GM21526 (cell line): Measurements from ENCODE around the gene CEP126.
"Not testable (repeated sequence)": the region's sequence is repeated elsewhere in the genome, so short reads cannot be mapped to it uniquely, and the experiment has no call there.

ENCODE experiments used
- ATAC-seq: cut with Tn5 transposase; IDR thresholded peaks from one replicate; pipeline ENCODE4 v1.9.1; 2021; ENCODE audit warnings: moderate library complexity; ENCODE audit not compliant: unreplicated experiment, low FRiP score

The CEP126 gene

GRCh38 chr11:101929294-101929915 lies 14.6 kb downstream of the CEP126 start:
- ATAC-seq: no peak

DNA sequence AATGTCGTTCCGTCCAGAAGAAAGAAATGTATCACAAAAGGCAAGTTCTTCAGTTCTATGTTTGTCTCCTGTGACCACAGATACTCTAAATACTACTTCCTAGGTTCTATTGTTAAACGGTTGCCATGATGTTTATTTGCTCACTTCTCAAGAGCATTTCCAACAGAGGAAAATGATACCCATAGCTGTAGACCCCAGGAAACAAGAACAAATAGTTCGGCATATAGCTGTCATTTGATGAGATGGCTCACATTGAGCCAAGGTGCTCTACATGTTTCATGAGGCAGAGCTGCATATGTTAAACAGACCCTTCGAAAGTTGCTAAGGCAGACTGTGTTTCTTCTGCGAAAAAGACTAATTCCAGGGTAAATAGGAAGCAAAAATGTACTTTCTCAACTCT lies 16.9 kb downstream of the CEP126 start:
- no peak for ATAC-seq

GRCh38 chr11:101940901-101941520 lies 26.2 kb downstream of the CEP126 start:
- ATAC-seq: no peak

GRCh38 chr11:101944923-101945322 lies 30.1 kb downstream of the CEP126 start:
- ATAC-seq: no peak

- ATAC-seq: no peak
Measured at GRCh38 chr11:101945448-101945847, 30.6 kb downstream of the CEP126 start.

DNA sequence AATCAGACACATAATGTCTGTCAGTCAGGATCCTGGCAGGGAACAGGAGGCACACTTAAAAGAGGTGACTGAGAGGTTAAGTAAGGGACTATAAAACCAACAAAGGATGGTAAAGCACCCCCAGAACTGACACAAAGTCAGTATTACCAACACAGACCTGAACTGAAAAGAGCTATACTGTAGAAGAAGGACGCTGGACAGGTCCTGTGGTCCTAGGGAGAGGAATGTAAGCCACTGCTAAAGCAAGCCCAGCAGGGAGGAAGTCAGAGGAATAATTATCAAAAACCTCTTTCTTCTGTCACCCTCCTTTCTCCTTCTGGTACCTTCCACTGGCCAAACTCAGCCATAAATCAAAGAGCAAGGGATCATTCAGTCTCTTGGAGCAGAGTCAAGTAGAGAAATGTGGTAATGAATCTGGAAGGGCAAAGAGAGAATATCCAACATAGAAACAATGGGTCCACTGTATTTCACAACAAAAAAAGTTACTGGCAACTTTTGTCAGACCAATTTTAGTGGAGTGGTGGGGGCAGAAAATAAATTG lies 34.9 kb downstream of the CEP126 start:
- no peak for ATAC-seq

DNA sequence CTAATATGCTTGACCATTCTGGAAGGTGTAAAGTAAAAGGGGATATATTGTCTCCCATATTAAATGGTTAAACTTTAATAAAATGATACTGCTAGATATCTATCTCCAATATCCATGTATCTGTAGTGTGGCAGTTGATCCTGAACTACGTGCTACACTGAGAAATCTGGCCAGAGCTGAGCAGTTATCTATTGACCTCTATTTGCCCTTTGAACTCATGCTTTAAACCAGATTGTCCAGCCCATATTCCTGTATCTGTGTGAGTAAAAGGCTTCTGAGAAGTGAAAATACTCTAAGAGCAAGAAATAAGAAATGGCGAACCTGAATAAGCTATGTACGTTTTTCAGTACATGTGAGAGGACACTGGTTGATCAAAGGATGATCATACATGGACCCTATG lies 40.5 kb downstream of the CEP126 start:
- ATAC-seq: no peak

GRCh38 chr11:101955701-101956100 lies 40.9 kb downstream of the CEP126 start:
- ATAC-seq: no peak

DNA sequence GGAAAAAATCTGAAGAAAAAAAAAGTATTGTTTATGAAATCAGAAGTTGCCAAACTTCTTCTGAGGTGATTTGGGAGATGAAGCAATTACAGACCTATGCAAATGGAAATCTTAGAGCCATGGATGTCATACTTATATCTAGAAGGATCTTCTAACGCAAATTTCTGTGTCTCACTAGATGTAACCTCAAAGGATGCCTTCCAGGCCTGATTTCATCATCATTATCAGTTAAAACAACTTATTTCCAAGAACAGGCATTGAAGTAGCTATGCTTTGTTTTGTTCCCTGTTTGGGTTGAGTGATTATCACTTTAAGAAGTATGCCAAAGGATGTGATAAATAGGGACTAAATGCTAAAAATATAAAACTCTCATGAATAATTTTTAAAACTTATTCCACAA lies 45.4 kb downstream of the CEP126 start:
- ATAC-seq: no peak

GRCh38 chr11:101964200-101964599 lies 49.4 kb downstream of the CEP126 start:
- ATAC-seq: not testable (repeated sequence)

GRCh38 chr11:101974255-101974654 lies 59.4 kb downstream of the CEP126 start:
- no peak for ATAC-seq

DNA sequence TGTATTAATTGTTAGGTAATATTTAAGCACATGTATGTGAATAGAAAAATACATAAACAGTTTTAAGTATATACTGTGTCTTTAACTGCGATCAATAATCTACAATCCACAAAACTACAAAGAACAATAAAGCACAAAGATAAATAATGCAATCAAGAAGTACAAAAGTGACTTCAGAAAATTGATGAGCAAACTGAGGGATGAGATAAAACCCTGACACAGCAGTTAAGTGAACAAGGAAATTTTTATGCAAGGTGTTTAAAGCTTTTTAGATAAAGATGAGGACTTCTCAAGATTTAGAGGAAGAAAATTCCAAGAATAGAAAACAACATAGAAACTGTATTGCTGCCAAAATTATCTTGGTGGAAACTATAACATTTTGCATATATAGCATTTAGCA lies 60.0 kb downstream of the CEP126 start:
- no peak for ATAC-seq

DNA sequence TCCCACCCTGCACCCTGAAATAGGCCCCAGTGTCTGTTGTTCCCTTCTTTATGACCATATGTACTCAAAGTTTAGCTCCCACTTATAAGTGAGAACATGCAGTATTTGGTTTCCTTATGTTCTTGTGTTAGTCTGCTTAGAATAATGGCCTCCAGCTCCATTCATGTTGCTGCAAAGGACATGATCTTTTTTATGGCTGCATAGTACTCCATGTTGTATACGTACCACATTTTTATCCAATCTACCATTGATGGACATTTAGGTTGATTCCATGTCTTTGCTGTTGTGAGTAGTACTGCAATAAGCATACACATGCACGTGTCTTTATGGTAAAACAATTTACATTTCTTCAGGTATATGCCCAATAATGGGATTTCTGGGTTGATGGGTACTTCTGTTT lies 60.9 kb downstream of the CEP126 start:
- no peak for ATAC-seq

GRCh38 chr11:101987370-101987769 lies 72.6 kb downstream of the CEP126 start:
- ATAC-seq: no peak

DNA sequence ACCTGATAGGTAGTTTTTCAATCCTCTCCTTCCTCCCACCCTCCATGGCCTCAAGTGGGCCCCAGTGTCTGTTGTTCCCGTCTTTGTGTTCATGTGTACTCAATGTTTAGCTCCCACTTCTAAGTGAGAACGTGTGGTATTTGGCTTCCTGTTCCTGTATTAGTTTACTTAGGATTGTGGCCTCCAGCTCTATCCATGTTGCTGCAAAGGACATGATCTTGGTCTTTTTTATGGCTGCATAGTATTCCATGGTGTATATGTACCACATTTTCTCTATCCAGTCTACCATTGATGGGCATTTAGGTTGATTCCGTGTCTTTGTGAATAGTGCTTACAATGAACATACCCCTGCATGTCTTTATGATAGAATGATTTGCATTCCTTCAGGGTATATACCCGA lies 78.4 kb downstream of the CEP126 start:
- ATAC-seq: no peak

- ATAC-seq: not testable (repeated sequence)
Measured at GRCh38 chr11:101994052-101994469, 79.3 kb downstream of the CEP126 start.

GRCh38 chr11:101996111-101996510 lies 81.3 kb downstream of the CEP126 start:
- ATAC-seq: no peak

DNA sequence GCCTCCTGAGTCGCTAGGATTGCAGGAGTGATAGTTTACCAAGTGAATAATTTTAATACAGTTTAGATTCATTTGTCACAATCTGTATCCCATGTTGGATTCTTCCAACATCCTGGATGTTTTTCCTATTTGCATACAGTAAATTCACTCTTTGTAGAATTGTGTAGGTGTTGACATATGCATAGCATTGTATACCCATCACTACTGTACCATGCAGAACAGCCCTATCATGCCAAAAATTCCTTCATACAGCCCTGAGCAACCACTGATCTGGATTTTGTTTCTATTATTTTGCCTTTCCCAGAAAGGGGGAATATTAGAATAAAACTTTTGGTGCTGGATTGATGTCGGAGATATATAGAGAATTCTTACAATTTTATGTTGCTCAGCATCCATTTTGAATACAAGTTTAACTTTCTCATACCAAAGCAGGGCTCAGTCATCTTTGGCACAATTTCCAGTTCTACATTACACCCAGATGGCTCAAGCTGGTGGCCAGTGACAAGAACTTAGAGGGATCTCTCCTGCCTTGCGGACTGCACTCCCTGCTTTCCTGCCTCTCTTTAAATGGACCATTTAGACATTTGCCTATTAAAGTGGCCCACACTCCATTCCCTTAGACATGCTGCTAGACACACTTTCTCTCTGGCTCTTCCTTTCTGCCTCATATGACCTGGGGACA lies 87.0 kb downstream of the CEP126 start:
- no peak for ATAC-seq

GRCh38 chr11:102004220-102004619 lies 89.4 kb downstream of the CEP126 start:
- ATAC-seq: no peak

GRCh38 chr11:102005306-102005705 lies 90.5 kb downstream of the CEP126 start:
- no peak for ATAC-seq

- ATAC-seq: no peak
Measured at GRCh38 chr11:102006835-102007566, 92.2 kb downstream of the CEP126 start.
